HL-60/S4 (cell line): ENCODE data around the gene CAV1.

Experiments used
- in situ Hi-C: fragments of 300-500 bp; cut with MboI; formaldehyde crosslinking; loops from 2 replicates; pipeline ENCODE4 v1.14.3; 2022; ENCODE audit warnings: low sequenced_read_pairs

CAV1 gene

DNA sequence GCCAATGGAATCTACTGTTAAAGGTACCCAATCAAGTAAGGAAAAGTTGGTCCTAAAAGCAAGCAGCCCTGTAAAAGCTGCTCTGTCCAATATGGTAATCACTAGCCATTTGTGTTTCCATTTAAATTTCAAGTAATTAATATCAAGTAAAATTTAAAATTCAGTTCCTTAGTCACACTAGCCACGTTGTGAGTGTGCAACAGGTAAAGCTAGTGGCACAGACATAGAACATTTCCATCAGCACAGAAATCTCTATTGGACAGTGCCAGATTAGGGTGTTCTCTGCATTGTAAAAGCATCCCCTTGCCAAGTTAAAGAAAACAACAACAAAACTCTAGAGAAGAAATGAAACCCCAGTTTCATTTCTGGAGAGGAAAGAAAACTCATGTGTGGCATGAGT lies 4.4 kb downstream of the CAV1 start:
- in situ Hi-C loops = no loop called here

DNA sequence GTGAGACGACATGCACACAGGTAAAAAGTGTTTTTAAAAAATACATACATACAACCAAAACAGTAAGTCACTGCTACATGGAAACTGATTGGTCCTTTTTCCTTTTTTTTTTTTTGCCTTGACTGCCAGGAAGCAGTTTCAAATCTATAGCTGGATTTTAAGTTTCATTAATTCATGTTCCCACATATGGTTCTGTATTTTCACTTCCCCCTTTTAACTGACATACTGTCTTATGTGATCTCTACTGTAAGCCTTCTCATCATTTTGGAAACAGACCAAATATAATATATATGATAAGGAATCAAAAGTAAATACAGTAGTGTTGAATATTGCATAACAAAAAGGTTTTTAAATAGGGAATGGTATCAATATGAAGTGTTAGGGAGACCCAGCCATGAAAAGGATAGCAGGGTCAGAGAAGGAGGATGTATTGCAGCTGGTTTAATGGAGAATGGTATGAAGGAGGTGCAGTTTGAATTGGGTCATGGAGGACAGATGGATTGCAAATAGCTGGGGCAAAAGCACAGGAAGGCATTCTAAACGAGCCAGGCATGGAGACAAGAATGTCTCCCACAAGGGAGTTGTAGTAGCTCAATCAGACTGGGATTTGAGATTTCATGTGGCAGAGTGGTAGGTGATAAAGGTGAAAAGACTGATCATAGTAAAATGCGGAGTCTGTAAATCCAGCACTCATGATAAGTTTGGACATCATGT lies 5.4 kb downstream of the CAV1 start:
- in situ Hi-C loops = no loop called here

DNA sequence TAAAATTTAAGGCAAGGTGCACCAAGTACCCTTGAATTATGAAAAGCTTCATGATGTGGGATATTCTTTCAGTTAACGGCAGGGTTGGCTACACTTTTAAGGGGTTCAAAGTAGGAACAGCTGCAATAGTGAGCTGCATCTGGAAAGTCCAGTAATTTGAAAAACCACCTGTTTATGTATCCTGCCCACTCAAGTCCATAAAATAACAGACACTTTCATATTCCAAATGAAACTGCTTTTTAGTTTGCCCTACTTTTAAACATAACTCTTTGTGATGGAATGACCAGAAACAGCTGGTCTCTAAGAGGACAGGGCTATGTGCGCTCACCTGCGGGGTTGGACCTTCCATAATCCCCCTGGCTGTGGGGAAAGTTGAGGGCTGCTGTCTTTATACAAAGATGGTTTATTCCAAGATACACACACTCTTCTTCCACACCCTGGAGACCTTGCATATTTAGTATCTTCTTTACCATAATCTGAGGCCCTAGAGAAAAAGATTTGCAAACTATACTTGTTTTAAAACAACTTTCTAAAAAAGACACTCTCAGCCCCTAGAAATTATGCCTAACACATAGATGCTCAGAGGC lies 7.4 kb downstream of the CAV1 start:
- in situ Hi-C loops = no loop called here

DNA sequence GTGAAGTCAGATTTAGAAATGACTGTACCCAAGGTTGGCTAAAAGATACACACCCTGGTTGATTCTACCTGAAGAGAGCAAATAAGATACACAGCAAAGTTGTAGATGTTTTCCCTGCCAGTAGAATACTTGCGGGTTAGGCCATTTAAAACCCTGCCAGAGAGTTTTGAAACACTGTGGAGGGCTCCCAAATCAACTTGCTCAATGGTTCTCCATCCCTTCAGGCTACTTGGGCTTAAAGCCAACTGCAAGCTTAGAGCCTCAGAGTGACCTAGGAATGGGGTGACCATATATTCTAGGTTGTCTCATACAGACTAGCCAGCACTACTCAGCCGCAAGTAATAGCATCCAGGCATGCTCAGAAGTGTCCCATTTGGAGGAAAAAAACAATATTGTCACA lies 10.0 kb downstream of the CAV1 start:
- in situ Hi-C loops = no loop called here

DNA sequence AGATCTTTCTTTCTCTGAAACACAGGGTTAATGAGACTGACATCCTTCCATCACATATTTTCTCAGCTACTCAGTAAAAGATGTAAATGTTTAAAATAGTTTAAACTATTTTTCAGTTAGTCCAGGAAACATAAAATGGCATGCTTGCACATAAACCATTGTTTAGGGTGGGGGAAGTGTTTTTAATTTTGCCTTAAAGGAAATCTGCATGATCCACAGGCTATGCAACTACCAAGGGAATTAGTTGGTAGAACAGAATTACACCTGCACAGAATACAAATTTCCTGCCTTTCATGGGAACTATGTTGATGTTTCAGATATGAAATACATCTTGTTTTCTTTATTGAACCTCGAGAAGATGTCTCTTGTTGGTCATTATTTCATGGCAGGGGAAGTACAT lies 10.6 kb downstream of the CAV1 start:
- in situ Hi-C loops = no loop called here

DNA sequence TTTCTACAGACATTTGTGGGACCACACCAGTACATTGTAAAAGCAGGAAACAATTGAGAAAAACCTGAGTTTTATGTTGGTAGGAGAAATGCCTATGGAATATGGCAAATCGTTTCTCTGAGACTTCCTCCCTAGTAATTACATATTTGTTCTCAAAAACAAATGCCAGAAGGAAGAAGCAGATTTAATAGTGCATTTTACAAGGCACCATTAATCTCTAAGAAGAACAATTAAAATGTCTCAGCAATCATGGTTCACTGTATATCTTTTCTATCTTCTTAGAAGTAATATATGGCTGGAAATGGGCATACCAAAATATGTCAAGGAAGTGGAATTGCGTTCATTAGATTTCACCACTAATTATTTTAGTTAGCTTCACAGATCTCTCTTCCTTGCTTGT lies 13.3 kb downstream of the CAV1 start:
- in situ Hi-C loops = no loop called here

DNA sequence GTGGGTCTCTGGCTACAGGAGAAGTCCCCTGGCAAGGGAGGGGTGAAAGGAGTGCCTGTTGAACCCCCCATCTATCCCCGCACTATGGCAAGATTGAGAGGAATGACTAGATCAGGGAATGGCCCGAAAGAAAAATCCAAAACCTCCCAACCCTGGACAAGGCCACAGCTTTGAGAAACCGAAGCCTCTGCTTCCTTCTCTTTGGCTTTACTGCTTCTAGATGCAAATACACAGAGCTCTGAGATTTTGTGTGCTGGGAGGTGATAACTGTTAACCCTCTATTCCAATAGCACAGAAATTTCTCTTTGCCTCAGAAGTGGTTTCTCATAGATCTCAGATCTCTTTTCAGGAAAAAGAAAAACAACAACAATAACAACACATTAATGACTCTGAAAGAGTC lies 15.0 kb downstream of the CAV1 start:
- in situ Hi-C loops = no loop called here

DNA sequence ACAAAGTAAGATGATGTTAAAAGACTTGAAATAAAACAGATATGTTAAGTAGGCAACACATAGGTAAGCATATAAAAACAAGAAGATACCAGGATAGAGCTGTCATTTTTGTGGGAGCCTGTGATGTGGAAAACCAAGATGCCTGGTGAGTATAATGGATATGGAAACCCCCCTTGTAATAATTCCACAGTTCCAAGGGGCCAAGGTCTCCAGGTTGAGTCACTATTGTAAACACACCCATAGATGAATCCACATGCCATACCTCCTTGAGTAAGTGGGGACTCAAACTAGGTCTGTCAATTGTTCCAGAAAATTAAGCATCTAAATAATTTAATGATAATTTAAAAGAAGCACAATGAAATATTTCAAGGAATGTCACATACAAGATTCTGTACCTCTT lies 15.9 kb downstream of the CAV1 start:
- in situ Hi-C loops = no loop called here

DNA sequence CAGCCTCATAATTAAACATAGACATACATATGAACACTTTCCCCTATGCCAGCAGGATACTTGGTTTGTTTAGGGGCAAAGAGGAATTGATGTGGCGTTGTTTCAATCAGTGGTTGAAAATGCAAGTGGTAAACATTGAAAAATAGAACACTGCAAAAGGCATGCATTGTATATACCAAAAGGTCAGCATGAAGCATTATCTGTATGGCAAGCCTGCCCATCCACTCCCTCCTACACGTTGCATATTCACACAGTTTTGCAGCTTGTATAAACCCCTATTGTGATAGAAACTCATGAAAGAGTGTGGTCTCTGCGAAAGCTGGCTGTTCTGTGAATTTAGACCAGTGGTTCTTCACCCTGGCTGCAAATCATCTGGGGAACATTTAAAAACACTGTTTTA lies 17.1 kb downstream of the CAV1 start:
- in situ Hi-C loops = no loop called here

DNA sequence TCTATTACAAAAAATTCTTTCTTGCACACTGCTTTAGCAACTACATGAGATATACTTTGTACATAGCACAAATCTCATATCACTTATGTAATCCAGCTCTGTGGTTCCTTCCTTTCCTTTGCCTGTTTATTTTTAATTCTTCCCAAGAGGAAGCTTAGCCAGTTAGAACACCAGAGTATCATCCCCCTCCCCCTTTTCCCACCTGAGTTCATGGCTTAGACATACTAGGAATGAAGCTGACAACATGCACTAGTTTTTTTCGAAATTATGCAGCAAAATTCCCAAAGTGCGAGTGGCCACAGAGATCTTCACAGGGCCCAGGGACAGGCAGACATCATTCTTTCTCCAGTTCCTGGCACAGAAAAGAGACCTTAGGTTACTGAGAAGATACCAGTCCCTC lies 17.8 kb downstream of the CAV1 start:
- in situ Hi-C loops = no loop called here

DNA sequence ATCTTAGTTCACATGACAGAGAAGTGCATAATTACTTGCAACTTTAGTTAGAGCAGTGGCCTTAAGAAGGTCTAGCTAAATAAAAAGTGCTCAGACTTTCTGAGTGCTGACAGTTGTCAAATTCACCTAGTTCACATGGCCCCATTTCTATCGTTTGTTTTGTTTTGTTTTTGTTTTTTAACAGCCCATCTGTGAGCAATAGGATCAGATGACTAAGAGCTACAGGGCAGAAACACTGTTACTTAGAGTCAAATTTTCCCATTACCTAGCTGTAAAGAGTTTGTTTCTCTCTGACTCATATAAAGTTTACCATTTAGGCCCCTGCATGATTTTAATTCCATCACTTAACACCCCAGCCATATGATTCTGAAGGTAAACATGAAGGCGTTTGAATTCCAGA lies 18.8 kb downstream of the CAV1 start:
- in situ Hi-C loops = no loop called here

DNA sequence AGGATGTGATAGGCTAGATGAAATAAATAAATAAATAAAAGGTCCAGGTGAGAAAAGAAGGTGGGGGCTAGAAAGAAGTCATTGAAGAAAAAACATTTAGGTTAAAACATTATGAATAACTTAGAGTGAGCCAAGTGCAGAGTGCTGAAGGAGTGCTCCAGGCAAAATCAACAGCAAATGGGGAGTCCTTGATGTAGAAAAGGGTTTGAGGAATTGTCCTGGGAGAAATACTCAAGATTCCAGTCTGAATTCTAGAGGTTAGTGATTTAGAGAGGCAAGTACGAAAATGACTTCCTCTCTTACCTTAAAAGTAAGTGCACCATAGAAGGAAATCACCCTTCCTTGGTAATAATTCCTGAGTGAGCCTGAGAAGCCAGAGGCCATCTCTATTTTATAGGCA lies 19.7 kb downstream of the CAV1 start:
- in situ Hi-C loops = no loop called here

DNA sequence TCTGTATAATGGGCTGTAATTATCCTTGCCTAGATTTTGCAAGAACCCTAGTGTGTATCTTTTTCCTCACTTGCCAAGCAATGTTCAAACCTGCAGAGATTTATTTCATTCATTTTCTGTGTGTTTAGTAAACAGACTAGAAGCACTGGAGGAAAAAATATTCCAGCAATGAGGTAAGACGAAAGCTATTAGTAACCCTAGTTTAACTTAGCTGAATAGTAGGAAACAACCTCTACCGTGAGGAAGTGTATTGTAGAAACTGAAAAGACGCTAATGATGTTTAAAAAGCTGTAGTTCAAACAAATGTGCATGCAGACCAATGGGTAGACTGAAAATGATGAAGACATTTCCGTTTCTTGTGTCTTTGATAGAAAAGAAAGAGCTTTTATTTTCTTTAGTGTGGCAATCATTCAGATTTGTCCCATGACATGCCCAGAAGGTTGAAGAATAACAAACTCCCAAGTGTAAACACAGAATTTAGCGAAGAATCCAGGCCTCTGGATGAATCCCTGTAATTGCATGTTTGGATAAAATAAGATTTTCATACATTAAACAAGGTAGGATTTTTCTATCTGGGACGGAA lies 20.7 kb downstream of the CAV1 start:
- in situ Hi-C loops = no loop called here

DNA sequence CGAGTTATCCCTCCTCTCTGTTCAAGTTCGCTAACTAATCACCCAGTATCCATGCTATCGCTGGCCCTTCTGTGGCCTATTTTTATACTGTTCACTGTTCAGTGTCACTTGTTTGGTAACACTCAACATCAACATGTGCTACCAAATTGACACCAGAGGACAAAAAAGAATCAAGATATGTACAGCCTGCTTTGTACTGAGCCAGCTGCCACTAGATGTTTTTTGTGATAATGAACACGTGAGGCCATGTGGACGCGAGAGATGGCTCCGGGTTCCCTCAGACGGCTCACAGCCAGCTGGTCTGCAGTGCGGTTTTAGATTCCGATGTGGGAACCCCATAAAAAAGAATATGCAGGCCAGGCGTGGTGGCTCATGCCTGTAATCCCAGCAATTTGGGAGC lies 21.2 kb downstream of the CAV1 start:
- in situ Hi-C loops = no loop called here

DNA sequence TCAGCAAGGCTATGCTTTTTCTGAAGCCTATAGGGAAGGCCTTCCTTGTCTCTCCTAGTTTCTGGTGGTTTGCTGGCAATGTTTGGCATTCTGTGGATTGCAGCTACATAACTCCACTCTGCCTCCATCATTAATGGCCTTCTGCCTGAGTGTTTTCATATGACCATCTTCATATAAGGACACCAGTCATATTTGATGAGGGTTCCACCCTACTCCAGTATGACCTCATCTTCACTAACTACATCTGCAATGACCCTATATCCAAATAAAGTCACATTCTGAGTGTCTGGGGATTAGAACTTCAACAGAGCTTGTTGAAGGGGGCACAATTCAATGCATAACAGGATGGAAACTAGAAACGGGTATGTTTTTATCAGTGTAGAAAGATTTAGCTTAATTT lies 22.1 kb downstream of the CAV1 start:
- in situ Hi-C loops = no loop called here

DNA sequence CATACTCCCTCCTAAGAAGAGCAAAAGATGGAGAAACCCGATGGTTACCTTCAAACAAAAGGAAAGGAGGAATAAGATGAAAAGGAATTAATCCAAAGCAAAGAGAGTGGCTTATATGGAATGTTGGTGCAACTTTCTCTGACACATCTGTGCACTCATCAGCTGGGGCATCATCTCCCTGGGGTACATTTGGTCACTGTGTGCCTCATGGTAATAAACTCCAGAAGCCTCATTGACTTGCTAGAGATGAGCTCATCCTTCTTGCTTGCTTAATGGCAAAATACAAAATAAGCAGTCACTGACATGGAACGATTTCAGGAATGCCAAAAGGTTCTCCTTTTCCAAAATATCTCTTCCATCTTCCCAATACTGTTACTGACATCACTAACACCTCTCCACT lies 22.5 kb downstream of the CAV1 start:
- in situ Hi-C loops = no loop called here

DNA sequence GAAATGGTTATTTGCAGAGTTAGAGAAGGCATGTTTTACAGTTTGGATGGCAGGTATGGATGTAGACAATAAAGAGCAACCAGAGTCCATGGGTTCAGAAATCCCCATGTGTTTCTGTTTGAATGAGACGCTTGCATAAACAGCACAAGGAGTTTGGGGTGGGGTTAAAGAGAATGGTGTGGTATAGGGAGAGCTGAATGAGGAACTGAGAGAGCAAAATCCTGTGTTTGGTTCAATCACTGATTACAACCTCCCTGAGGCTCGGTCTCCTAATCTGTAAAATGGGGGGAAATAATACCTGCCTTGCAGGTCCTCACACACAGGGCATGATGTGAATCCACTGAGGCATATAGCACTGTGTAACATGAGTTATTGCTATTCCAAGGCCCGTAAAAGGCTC lies 23.7 kb downstream of the CAV1 start:
- in situ Hi-C loops = no loop called here

DNA sequence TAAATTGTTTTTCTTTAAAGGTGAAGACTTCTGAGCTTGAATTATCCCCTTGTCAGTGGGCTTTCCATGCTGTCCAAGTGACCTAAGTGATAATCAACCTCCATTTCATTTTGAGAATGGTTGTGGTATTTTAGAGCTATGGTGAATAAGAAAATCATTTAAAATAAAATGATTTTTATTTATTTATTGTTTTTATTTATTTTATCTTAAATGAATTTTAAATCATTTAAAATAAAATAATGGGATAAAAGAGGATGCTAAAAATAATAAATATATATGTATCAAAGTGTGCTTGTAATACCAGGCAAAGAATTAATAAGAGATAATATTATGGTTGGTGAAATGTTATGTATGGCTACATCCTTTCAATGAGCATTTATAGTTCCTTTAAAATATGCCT lies 24.5 kb downstream of the CAV1 start:
- in situ Hi-C loops = no loop called here

DNA sequence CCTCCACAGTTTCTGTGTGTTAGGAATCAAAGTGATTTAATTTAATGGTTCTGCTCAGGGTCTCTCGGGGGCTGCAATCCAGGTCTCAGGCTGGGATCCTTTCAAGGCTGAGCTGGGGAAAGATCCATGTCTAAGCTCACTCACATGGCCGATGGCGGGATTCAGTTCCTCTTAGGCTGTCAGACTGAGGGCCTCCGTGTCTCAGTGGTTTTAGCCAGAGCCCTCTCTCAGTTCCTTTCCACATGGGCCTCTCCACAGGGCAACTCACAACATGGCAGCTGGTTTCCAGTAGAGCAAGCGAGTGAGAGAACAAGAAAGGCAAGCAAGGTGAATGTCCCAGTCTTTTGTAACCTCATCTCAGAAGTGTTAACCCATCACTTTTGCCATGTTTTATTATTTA lies 26.9 kb downstream of the CAV1 start:
- in situ Hi-C loops = no loop called here

DNA sequence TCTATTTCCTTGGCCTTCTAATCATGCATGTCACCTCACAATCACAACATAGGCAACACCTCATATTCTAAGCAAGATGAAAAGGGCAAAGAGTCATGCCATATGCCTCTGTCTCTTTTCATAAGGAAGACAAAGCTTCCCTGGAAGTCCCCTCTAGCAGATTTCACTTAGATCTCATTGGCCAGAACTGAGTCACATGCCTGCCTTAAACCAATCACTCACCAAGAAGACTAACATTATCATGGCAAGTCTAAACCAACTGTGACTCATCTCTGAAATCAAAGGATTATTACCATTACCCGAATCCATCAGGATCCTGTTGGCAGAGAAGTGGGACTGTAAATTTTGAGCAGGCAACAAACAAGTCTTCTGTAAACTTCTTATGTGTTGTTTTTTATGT lies 27.8 kb downstream of the CAV1 start:
- in situ Hi-C loops = no loop called here

DNA sequence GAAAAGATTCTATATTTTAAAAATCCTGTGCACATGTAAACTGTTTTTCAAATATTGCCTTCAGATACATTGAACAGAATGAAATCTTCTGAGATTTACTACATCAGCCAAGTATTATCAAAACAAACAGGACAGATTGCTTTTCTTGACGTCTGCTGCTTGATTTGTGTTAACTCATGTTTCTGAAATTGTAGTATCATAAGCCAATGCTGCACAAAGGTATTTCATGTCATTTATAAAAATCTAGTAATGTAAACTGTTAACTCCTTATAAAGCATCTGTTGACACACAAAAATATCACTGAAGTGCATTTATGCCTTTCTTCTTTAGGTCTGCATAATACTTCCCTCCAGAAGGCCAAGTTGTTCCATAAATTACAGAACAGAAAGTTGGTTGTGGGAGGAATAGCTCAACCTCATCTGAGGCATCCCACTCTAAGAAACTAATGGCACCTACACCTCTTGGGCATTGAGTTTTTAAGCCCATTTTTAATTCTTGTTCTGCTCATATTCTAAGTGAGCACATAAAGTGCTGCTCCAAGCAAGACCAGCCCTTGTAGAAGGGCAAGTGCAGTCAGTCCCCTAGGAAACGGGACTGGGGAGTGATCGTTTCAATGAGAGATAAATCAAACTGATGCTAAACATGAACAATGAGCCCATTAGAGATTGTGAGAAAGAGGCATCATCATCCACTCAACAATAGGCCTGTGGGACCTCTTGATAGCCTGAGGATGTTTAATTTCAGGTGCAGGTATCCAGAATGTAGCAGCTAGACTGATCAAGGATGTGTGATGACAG lies 28.5 kb downstream of the CAV1 start:
- in situ Hi-C loops = no loop called here

DNA sequence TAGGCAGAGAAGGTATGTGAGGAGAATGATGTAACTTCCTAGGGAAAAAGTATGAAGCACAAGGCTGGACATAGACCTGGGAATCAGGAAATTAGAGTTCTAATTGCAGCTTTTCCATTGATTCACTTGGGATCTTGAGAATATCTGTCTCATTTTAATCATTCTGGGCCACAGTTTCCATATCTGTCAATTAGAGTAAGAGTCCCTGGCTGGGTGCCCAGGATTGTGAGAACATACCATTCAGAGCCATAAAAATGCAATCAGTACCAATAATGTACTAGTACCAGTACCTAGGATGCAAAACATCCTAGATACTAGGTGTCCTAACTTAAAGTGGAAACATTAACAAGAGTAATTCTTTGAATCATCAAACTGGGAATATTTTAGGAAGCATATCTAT lies 29.6 kb downstream of the CAV1 start:
- in situ Hi-C loops = no loop called here
